Stimulated activated CD4-positive, alpha-beta T cell treated with anti-CD3 and anti-CD28 coated beads, Interleukin-12 subunit alpha, Interleukin-12 subunit beta, amount 100 ng/mL, for 4 hours (primary cell): ENCODE data around the gene SPATA33.
"Not testable (repeated sequence)": the region's sequence is repeated elsewhere in the genome, so short reads cannot be mapped to it uniquely, and the experiment has no call there.

Experiments
- DNase-seq: peaks from one replicate; pipeline ENCODE4 v3.0.0-alpha.2; 2020

Gene SPATA33

GRCh38 chr16:89629827-89630610, 27.6 kb upstream of the SPATA33 start:
- DNase-seq = no peak

GRCh38 chr16:89633064-89633631, 24.5 kb upstream of the SPATA33 start:
- no peak for DNase-seq

- not testable (repeated sequence) for DNase-seq
Observed at GRCh38 chr16:89634463-89635385, 22.9 kb upstream of the SPATA33 start.

- DNase-seq = no peak
Observed at GRCh38 chr16:89636663-89637062, 21.0 kb upstream of the SPATA33 start.

- DNase-seq = no peak
Observed at GRCh38 chr16:89637379-89637778, 20.3 kb upstream of the SPATA33 start.

- no peak for DNase-seq
Observed at GRCh38 chr16:89638455-89638854, 19.2 kb upstream of the SPATA33 start.

GRCh38 chr16:89639385-89639784, 18.3 kb upstream of the SPATA33 start:
- DNase-seq = no peak

GRCh38 chr16:89641458-89642119, 16.0 kb upstream of the SPATA33 start:
- DNase-seq = no peak

GRCh38 chr16:89642574-89642973, 15.1 kb upstream of the SPATA33 start:
- DNase-seq = no peak

GRCh38 chr16:89643769-89644300, 13.8 kb upstream of the SPATA33 start:
- no peak for DNase-seq

GRCh38 chr16:89645122-89645521, 12.5 kb upstream of the SPATA33 start:
- no peak for DNase-seq

- no peak for DNase-seq
Observed at GRCh38 chr16:89646270-89646669, 11.4 kb upstream of the SPATA33 start.

GRCh38 chr16:89646906-89647305, 10.7 kb upstream of the SPATA33 start:
- DNase-seq = no peak

GRCh38 chr16:89651584-89651983, 6.1 kb upstream of the SPATA33 start:
- no peak for DNase-seq

GRCh38 chr16:89653656-89654295, 3.9 kb upstream of the SPATA33 start:
- DNase-seq = no peak

GRCh38 chr16:89655062-89655643, 2.5 kb upstream of the SPATA33 start:
- no peak for DNase-seq

GRCh38 chr16:89656435-89657121, 1.1 kb upstream of the SPATA33 start:
- DNase-seq = no peak

- DNase-seq = peak; percentile 12
Observed at GRCh38 chr16:89658221-89658879, 714 bp downstream of the SPATA33 start.

- DNase-seq = no peak
Observed at GRCh38 chr16:89660146-89660545, 2.5 kb downstream of the SPATA33 start.

GRCh38 chr16:89661215-89661614, 3.6 kb downstream of the SPATA33 start:
- no peak for DNase-seq

GRCh38 chr16:89664238-89664637, 6.6 kb downstream of the SPATA33 start:
- DNase-seq = not testable (repeated sequence)
